IMR-90 (cell line): ENCODE results near the gene EXD2. TPM values are rescaled to one million over a fixed set of nuclear protein-coding genes. Genes with fewer than 3 reads are reported as not detected.

Source experiments
- ATAC-seq: fragments of 200-7000 bp; cut with Tn5 transposase; 2 replicates; pipeline ENCODE4 v1.9.1; 2020; ENCODE audit warnings: low read depth, mild to moderate bottlenecking, moderate library complexity
- BruUV-seq: library from RNA; stranded (reverse); fragments of 400-500 nt; replicated peaks from 2 replicates; lab custom pipeline; 2021; lab: Mats Ljungman, UMichigan
- CTCF ChIA-PET: fragments of 300-600 bp; formaldehyde crosslinking; extraction: SDS; loops from one replicate; lab custom pipeline; 2021; ENCODE audit warnings: antibody characterized with exemption; lab: Yijun Ruan, JAX
- POLR2A ChIA-PET: fragments of 300-600 bp; sonication (Branson Sonifier 250); formaldehyde crosslinking; loops from one replicate; lab custom pipeline; 2022; ENCODE audit warnings: antibody characterized with exemption; ENCODE audit not compliant: unreplicated experiment; lab: Charles Lee
- DNase-seq: peaks from one replicate; pipeline ENCODE4 v3.0.0; 2013
- H2AFZ ChIP-seq: replicated peaks from 2 replicates; pipeline ENCODE3; 2013; ENCODE audit warnings: low read length, mild to moderate bottlenecking; ENCODE audit not compliant: poor library complexity
- H2AK5ac ChIP-seq: 2 replicates; pipeline ENCODE4 v1.6.1; 2013; ENCODE audit warnings: low read depth, low read length, inconsistent platforms
- H2AK9ac ChIP-seq: replicated peaks from 2 replicates; pipeline ENCODE3; 2013; ENCODE audit warnings: mild to moderate bottlenecking, low read depth, low read length, moderate library complexity; ENCODE audit not compliant: poor library complexity
- H2BK120ac ChIP-seq: 2 replicates; pipeline ENCODE4 v1.6.1; 2013; ENCODE audit warnings: low read depth, low read length, inconsistent platforms
- H2BK15ac ChIP-seq: 3 replicates; pipeline ENCODE4 v1.6.1; 2013; ENCODE audit warnings: low read depth, low read length, inconsistent platforms
- H2BK20ac ChIP-seq: 2 replicates; pipeline ENCODE4 v1.6.1; 2013; ENCODE audit warnings: low read depth, mild to moderate bottlenecking, inconsistent platforms, low read length, moderate library complexity
- H2BK5ac ChIP-seq: 2 replicates; pipeline ENCODE4 v1.6.1; 2013; ENCODE audit warnings: mild to moderate bottlenecking, low read depth, low read length, inconsistent platforms; ENCODE audit not compliant: poor library complexity, severe bottlenecking
- H3K14ac ChIP-seq: replicated peaks from 2 replicates; pipeline ENCODE4 v1.6.1; 2013; ENCODE audit warnings: low read depth, low read length, inconsistent platforms
- H3K18ac ChIP-seq: 2 replicates; pipeline ENCODE4 v1.6.1; 2013; ENCODE audit warnings: low read depth, low read length, control low read depth
- H3K23ac ChIP-seq: 2 replicates; pipeline ENCODE4 v1.6.1; 2013; ENCODE audit warnings: low read depth, low read length, inconsistent platforms
- H3K27ac ChIP-seq: 2 replicates; pipeline ENCODE4 v1.5.1; 2013; ENCODE audit warnings: mild to moderate bottlenecking, control low read depth, low read length; ENCODE audit not compliant: insufficient read depth
- H3K27me3 ChIP-seq: 2 replicates; pipeline ENCODE4 v1.6.1; 2013; ENCODE audit warnings: low read length; ENCODE audit not compliant: control insufficient read depth, insufficient read depth
- H3K36me3 ChIP-seq: 2 replicates; pipeline ENCODE4 v1.6.1; 2013; ENCODE audit warnings: low read length, mixed read lengths; ENCODE audit not compliant: control insufficient read depth, insufficient read depth
- H3K4ac ChIP-seq: 2 replicates; pipeline ENCODE4 v1.6.1; 2013; ENCODE audit warnings: low read depth, low read length, inconsistent platforms
- H3K4me1 ChIP-seq: 2 replicates; pipeline ENCODE4 v1.6.1; 2013; ENCODE audit warnings: low read length, mixed read lengths; ENCODE audit not compliant: control insufficient read depth, insufficient read depth
- H3K4me2 ChIP-seq: 2 replicates; pipeline ENCODE4 v1.6.1; 2013; ENCODE audit warnings: low read depth, mild to moderate bottlenecking, control low read depth, low read length, moderate library complexity
- H3K4me3 ChIP-seq: 2 replicates; pipeline ENCODE4 v1.5.1; 2013; ENCODE audit warnings: low read depth, mild to moderate bottlenecking, control low read depth, low read length, moderate library complexity; ENCODE audit not compliant: insufficient read depth
- H3K56ac ChIP-seq: 2 replicates; pipeline ENCODE4 v1.6.1; 2013; ENCODE audit warnings: low read length, inconsistent platforms; ENCODE audit not compliant: insufficient read depth; ENCODE audit errors: extremely low read depth
- H3K79me1 ChIP-seq, 2 experiments: 2 replicates each; pipeline ENCODE4 v1.6.1; 2013; ENCODE audit warnings: low read length in 2 of 2, inconsistent platforms in 1 of 2, low read depth in 1 of 2
- H3K9ac ChIP-seq: 2 replicates; pipeline ENCODE4 v1.6.1; 2013; ENCODE audit warnings: low read depth, low read length, control low read depth
- H3K9me1 ChIP-seq: 2 replicates; pipeline ENCODE4 v1.6.1; 2013; ENCODE audit warnings: low read length, inconsistent platforms; ENCODE audit not compliant: insufficient read depth
- H3K9me3 ChIP-seq: 2 replicates; pipeline ENCODE4 v1.6.1; 2013; ENCODE audit warnings: low read length; ENCODE audit not compliant: control insufficient read depth, insufficient read depth
- H4K20me1 ChIP-seq: 2 replicates; pipeline ENCODE4 v1.6.1; 2013; ENCODE audit warnings: low read length, inconsistent platforms; ENCODE audit not compliant: insufficient read depth
- H4K5ac ChIP-seq: 2 replicates; pipeline ENCODE4 v1.6.1; 2013; ENCODE audit warnings: mild to moderate bottlenecking, low read depth, low read length, control low read depth
- H4K8ac ChIP-seq, 2 experiments: 2 replicates each; pipeline ENCODE4 v1.6.1; 2013; ENCODE audit warnings: low read depth in 2 of 2, low read length in 2 of 2, control low read depth in 1 of 2, inconsistent platforms in 1 of 2
- H4K91ac ChIP-seq: 2 replicates; pipeline ENCODE4 v1.6.1; 2013; ENCODE audit warnings: low read depth, low read length, inconsistent platforms; ENCODE audit not compliant: insufficient read depth
- CEBPB ChIP-seq: IDR thresholded peaks from 2 replicates; pipeline ENCODE4 v1.6.1; 2012; ENCODE audit warnings: low read depth, low read length, improper control_type of control experiment
- CHD1 ChIP-seq: IDR thresholded peaks from 2 replicates; pipeline ENCODE4 v1.6.1; 2012; ENCODE audit warnings: low read depth, low read length, improper control_type of control experiment
- MAFK ChIP-seq: IDR thresholded peaks from 2 replicates; pipeline ENCODE4 v1.6.1; 2012; ENCODE audit warnings: low read depth, low read length, improper control_type of control experiment
- MXI1 ChIP-seq: IDR thresholded peaks from 2 replicates; pipeline ENCODE4 v1.6.1; 2012; ENCODE audit warnings: low read depth, mild to moderate bottlenecking, low read length, moderate library complexity, borderline replicate concordance
- POLR2A ChIP-seq: IDR thresholded peaks from 2 replicates; pipeline ENCODE4 v1.6.1; 2012; ENCODE audit warnings: mild to moderate bottlenecking, low read depth, low read length
- RAD21 ChIP-seq: IDR thresholded peaks from 2 replicates; pipeline ENCODE4 v1.6.1; 2012; ENCODE audit warnings: low read length, improper control_type of control experiment
- RCOR1 ChIP-seq: IDR thresholded peaks from 2 replicates; pipeline ENCODE4 v1.6.1; 2012; ENCODE audit warnings: mild to moderate bottlenecking, low read length, improper control_type of control experiment; ENCODE audit not compliant: insufficient replicate concordance
- RFX5 ChIP-seq: IDR thresholded peaks from 2 replicates; pipeline ENCODE4 v1.8.0; 2012; ENCODE audit warnings: low read depth, mild to moderate bottlenecking, low read length, moderate library complexity
- SMC3 ChIP-seq: fragments of 150-350 bp; IDR thresholded peaks from 2 replicates; pipeline ENCODE4 v1.6.1; 2016; ENCODE audit warnings: low read depth, mild to moderate bottlenecking, antibody characterized with exemption, low read length, moderate library complexity
- WGBS, 2 experiments: methylation state at CpG; one replicate each; pipeline versions ENCODE4 v1.1.5 to v1.1.7; 2013; ENCODE audit warnings: missing lambda C conversion rate in 2 of 2; ENCODE audit not compliant: insufficient read length in 1 of 2; ENCODE audit errors: extremely low coverage in 2 of 2; 5-methylcytosine and 5-hydroxymethylcytosine counted together
- dilution Hi-C: fragments of 300-500 bp; cut with HindIII; formaldehyde crosslinking; loops from one replicate; pipeline ENCODE4 v1.14.3; 2018; ENCODE audit warnings: low sequenced_read_pairs; ENCODE audit not compliant: unreplicated experiment
- in situ Hi-C: fragments of 300-500 bp; cut with MboI; formaldehyde crosslinking; loops from 3 replicates; pipeline ENCODE4 v1.14.3; 2019; ENCODE audit warnings: low sequenced_read_pairs, inconsistent platforms, mixed read lengths
- intact Hi-C: fragments of 100-400 bp; cut with micrococcal nuclease; formaldehyde crosslinking; loops from 2 replicates; pipeline ENCODE4 v1.10.0; 2022
- polyA plus RNA-seq, 3 experiments: library from polyadenylated mRNA; depleted of rRNA; stranded (reverse); fragments of >200 nt; gene quantifications; 2 replicates each; pipeline ENCODE4 v1.2.3, GENCODE V29; 2012; ENCODE audit warnings: low replicate concordance in 1 of 3
- total RNA-seq: library from RNA; depleted of rRNA; stranded (reverse); fragments of >200 nt; gene quantifications from 2 replicates; pipeline ENCODE4 v1.2.3, GENCODE V29; 2012
- TF ChIP-seq, protein P1 (sequence below): fragments of 150-350 bp; IDR thresholded peaks from 2 replicates; pipeline ENCODE4 v1.6.1; 2017; ENCODE audit warnings: mild to moderate bottlenecking, antibody characterized with exemption, low read length, low read depth
- TF ChIP-seq, protein P2 (sequence below): fragments of 150-350 bp; IDR thresholded peaks from 2 replicates; pipeline ENCODE4 v1.6.1; 2016; ENCODE audit warnings: low read depth, mild to moderate bottlenecking, low read length, moderate library complexity, borderline replicate concordance

EXD2 gene
- total and polyA plus RNA-seq, 2 of the 4 experiments (the other 2 are of a cell fraction): 11.0 to 13.3 TPM

DNA sequence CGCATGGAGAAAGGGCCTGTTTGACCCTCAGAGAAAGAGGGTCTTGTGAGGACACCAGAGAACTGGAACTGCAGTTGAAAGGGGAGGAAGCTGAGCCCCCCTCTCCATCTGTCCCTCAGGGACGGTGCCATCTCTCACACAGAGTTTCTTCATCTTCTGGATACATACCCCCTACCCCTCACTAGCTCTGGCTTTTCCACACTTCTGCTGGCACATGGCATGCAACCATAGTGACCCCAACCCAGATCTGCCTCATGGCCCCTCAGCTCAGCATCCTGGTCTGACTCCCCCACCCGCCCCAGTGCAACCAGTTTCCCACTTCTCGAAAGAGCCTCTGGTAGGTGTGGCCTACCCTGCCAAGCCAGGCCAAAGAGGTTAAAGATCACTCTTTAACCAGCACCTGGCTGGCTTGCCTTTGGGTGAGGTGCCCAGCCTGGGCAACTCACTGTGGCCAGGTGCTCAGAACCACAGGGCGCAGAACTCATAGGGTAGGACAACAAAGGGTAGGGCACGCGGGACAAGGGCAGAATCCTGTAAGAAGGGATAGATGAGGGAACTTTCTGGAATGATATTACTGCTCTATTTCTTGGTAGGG, 94.5 kb downstream of the EXD2 start:
- no peak overlapping the region for H2AK9ac ChIP-seq
- H3K56ac ChIP-seq: no peak overlapping the region
- H2BK5ac ChIP-seq: no peak overlapping the region
- no peak overlapping the region for H3K4me2 ChIP-seq
- ChIA-PET CTCF (no interaction called here), POLR2A (no interaction called here)
- no peaks in the 10 kb centered on the region for H4K20me1 ChIP-seq
- dilution Hi-C loops (no loop called here), intact Hi-C loops (loop anchor here (5.0 kb wide), 1 partner anchor 38 kb away; no protein-coding TSS in a partner anchor), in situ Hi-C loops (no loop called here)
- DNase-seq (no peak), ATAC-seq (no peak)
- no peak overlapping the region for H2AK5ac ChIP-seq
- no peak overlapping the region for H3K9ac ChIP-seq
- no peak for TF ChIP-seq RFX5
- TF ChIP-seq MXI1: no peak
- TF ChIP-seq, protein P1, sequence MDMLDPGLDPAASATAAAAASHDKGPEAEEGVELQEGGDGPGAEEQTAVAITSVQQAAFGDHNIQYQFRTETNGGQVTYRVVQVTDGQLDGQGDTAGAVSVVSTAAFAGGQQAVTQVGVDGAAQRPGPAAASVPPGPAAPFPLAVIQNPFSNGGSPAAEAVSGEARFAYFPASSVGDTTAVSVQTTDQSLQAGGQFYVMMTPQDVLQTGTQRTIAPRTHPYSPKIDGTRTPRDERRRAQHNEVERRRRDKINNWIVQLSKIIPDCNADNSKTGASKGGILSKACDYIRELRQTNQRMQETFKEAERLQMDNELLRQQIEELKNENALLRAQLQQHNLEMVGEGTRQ: no peak
- no peak for TF ChIP-seq MAFK
- TF ChIP-seq, protein P2, sequence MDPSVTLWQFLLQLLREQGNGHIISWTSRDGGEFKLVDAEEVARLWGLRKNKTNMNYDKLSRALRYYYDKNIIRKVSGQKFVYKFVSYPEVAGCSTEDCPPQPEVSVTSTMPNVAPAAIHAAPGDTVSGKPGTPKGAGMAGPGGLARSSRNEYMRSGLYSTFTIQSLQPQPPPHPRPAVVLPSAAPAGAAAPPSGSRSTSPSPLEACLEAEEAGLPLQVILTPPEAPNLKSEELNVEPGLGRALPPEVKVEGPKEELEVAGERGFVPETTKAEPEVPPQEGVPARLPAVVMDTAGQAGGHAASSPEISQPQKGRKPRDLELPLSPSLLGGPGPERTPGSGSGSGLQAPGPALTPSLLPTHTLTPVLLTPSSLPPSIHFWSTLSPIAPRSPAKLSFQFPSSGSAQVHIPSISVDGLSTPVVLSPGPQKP: no peak
- no peak for TF ChIP-seq CHD1
- no peak for TF ChIP-seq CEBPB
- no peak for TF ChIP-seq SMC3
- no peak for TF ChIP-seq RCOR1
- TF ChIP-seq POLR2A: no peak
- no peak for TF ChIP-seq RAD21
- no peak overlapping the region for H3K14ac ChIP-seq
- no peak overlapping the region for H3K23ac ChIP-seq
- H3K9me1 ChIP-seq: no peaks in the 10 kb centered on the region
- H3K4me1 ChIP-seq: no peaks in the 10 kb centered on the region; the same call in 1 of the 2 replicates
- H4K5ac ChIP-seq: no peak overlapping the region
- H3K4me3 ChIP-seq: no peak overlapping the region
- no peak overlapping the region for H3K18ac ChIP-seq
- no TSS peak for BruUV-seq
- H4K91ac ChIP-seq: no peak overlapping the region
- no peak overlapping the region for H3K4ac ChIP-seq
- 76% methylated on average over 2 of the region's 7 CpGs; no CpG with 5 or more reads in 1 of the 2 experiments for WGBS, 2 experiments
- no peak overlapping the region for H2AFZ ChIP-seq
- H3K79me1 ChIP-seq: no peaks in the 10 kb centered on the region
- H3K27ac ChIP-seq: no peak overlapping the region
- H2BK15ac ChIP-seq: no peak overlapping the region
- peaks cover 13% of the 10 kb centered on the region for H3K27me3 ChIP-seq
- no peak overlapping the region for H4K8ac ChIP-seq
- no peak overlapping the region for H2BK20ac ChIP-seq
- H2BK120ac ChIP-seq: no peak overlapping the region
- H3K9me3 ChIP-seq: no peaks in the 10 kb centered on the region
- H3K36me3 ChIP-seq: no peaks in the 10 kb centered on the region
